ENCODE measurements around the gene FBLN2. TPM values are rescaled to one million over a fixed set of nuclear protein-coding genes. Genes with fewer than 3 reads are reported as not detected.

The FBLN2 gene
- total RNA-seq, 2 experiments from 2014 or later = 8.4 to 13.7 TPM

DNA sequence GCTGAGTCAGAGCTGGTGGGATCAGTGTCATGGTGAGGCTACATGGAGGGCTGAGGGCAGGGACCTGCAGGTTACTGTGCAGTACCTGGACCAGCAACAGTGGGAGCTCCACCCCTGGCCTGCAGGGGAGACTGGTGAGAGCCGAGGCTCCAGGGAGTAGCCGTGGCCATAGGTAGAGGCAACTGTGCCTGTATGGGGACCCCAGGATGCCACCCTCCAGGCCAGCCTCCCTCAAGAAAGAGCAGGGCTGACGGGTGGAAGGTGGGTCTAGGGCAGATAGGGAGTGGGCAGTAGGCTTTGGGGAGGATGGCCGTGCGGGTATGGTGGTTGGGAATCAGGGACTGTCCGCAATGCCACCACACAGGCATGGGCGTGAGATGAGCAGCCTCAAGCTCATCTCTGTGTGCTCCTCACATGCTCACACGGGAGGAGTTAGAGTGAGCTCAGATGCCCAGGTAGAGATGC, 35.5 kb downstream of the FBLN2 start:
- POLR2A ChIA-PET = no interaction called here
- intact Hi-C loops (cut with micrococcal nuclease) = no loop called here

GRCh38 chr3:13584901-13585300, 36.0 kb downstream of the FBLN2 start:
- no peak overlapping the region for H3K27ac Mint-ChIP-seq
- TF ChIP-seq, protein P1, sequence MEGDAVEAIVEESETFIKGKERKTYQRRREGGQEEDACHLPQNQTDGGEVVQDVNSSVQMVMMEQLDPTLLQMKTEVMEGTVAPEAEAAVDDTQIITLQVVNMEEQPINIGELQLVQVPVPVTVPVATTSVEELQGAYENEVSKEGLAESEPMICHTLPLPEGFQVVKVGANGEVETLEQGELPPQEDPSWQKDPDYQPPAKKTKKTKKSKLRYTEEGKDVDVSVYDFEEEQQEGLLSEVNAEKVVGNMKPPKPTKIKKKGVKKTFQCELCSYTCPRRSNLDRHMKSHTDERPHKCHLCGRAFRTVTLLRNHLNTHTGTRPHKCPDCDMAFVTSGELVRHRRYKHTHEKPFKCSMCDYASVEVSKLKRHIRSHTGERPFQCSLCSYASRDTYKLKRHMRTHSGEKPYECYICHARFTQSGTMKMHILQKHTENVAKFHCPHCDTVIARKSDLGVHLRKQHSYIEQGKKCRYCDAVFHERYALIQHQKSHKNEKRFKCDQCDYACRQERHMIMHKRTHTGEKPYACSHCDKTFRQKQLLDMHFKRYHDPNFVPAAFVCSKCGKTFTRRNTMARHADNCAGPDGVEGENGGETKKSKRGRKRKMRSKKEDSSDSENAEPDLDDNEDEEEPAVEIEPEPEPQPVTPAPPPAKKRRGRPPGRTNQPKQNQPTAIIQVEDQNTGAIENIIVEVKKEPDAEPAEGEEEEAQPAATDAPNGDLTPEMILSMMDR (IDR thresholded peaks at IDR 0.05) = no peak
- no peaks in the 10 kb centered on the region for H3K36me3 Mint-ChIP-seq (ENCODE audit: low read depth)
- no peak overlapping the region for H3K4me3 Mint-ChIP-seq
- CTCF ChIA-PET = interaction anchor here (1.5 kb wide), 1 partner anchor 63 kb away, joined by 5 read pairs; no protein-coding TSS in a partner anchor
- no peak for DNase-seq
- ATAC-seq = no peak
- H3K9me3 Mint-ChIP-seq = no peaks in the 10 kb centered on the region
- no peaks in the 10 kb centered on the region for H3K27me3 Mint-ChIP-seq
- POLR2A ChIA-PET = no interaction called here
- intact Hi-C loops (cut with micrococcal nuclease) = no loop called here
- peaks cover 13% of the 10 kb centered on the region for H3K4me1 Mint-ChIP-seq (ENCODE audit: low read depth)

More for the DNA sequence above, 35.5 kb downstream of the FBLN2 start:
- ATAC-seq (no peak), DNase-seq (no peak)
- Mint-ChIP-seq H3K4me3 (no peak overlapping the region), H3K4me1 (ENCODE audit: low read depth) (peaks cover 13% of the 10 kb centered on the region), H3K27ac (no peak overlapping the region), H3K9me3 (no peaks in the 10 kb centered on the region), H3K27me3 (no peaks in the 10 kb centered on the region), H3K36me3 (ENCODE audit: low read depth) (no peaks in the 10 kb centered on the region)
- CTCF ChIA-PET = interaction anchor here (1.5 kb wide), 1 partner anchor 63 kb away, joined by 5 read pairs; no protein-coding TSS in a partner anchor
- TF ChIP-seq, protein P1 (IDR thresholded peaks at IDR 0.05) = no peak

GRCh38 chr3:13587442-13587841, 38.5 kb downstream of the FBLN2 start:
- ATAC-seq = no peak
- no peaks in the 10 kb centered on the region for H3K4me1 Mint-ChIP-seq (ENCODE audit: low read depth)
- no peak for DNase-seq
- TF ChIP-seq, protein P1 (IDR thresholded peaks at IDR 0.05) = no peak
- H3K9me3 Mint-ChIP-seq = no peaks in the 10 kb centered on the region
- no peak overlapping the region for H3K27ac Mint-ChIP-seq
- no peaks in the 10 kb centered on the region for H3K27me3 Mint-ChIP-seq
- ChIA-PET CTCF (interaction anchor here (1.4 kb wide), 1 partner anchor 63 kb away, joined by 4 read pairs; no protein-coding TSS in a partner anchor), POLR2A (no interaction called here)
- intact Hi-C loops (cut with micrococcal nuclease) = no loop called here
- H3K36me3 Mint-ChIP-seq (ENCODE audit: low read depth) = no peaks in the 10 kb centered on the region
- H3K4me3 Mint-ChIP-seq = no peak overlapping the region

GRCh38 chr3:13588221-13588701, 39.3 kb downstream of the FBLN2 start:
- no peak overlapping the region for H3K4me3 Mint-ChIP-seq
- H3K27me3 Mint-ChIP-seq = no peaks in the 10 kb centered on the region
- ChIA-PET CTCF (interaction anchor here (2.3 kb wide), 1 partner anchor 69 kb away, joined by 6 read pairs; no protein-coding TSS in a partner anchor), POLR2A (no interaction called here)
- intact Hi-C loops (cut with micrococcal nuclease) = no loop called here
- no peaks in the 10 kb centered on the region for H3K9me3 Mint-ChIP-seq
- TF ChIP-seq, protein P1 (IDR thresholded peaks at IDR 0.05) = no peak
- no peaks in the 10 kb centered on the region for H3K4me1 Mint-ChIP-seq (ENCODE audit: low read depth)
- no peak overlapping the region for H3K27ac Mint-ChIP-seq
- DNase-seq (no peak), ATAC-seq (no peak)
- no peaks in the 10 kb centered on the region for H3K36me3 Mint-ChIP-seq (ENCODE audit: low read depth)

GRCh38 chr3:13588993-13589392, 40.1 kb downstream of the FBLN2 start:
- H3K4me1 Mint-ChIP-seq (ENCODE audit: low read depth) = no peaks in the 10 kb centered on the region

More at GRCh38 chr3:13588993-13589392, 40.1 kb downstream of the FBLN2 start:
- ATAC-seq (no peak), DNase-seq (no peak)
- Mint-ChIP-seq H3K36me3 (ENCODE audit: low read depth) (no peaks in the 10 kb centered on the region), H3K9me3 (no peaks in the 10 kb centered on the region), H3K27ac (no peak overlapping the region), H3K4me3 (no peak overlapping the region), H3K27me3 (no peaks in the 10 kb centered on the region)
- intact Hi-C loops (cut with micrococcal nuclease) = no loop called here
- TF ChIP-seq, protein P1 (IDR thresholded peaks at IDR 0.05) = no peak
- ChIA-PET CTCF (interaction anchor here (0.6 to 2.3 kb wide), 2 partner anchors 69 to 92 kb away, joined by 3 to 6 read pairs; no protein-coding TSS in a partner anchor), POLR2A (no interaction called here)

Measured in activated CD8-positive, alpha-beta T cell treated with anti-CD3 and anti-CD28 coated beads for 36 hours (primary cell).